HG03066 (cell line): Measurements from ENCODE around the gene FOXP4.

ENCODE experiments used
- ATAC-seq: cut with Tn5 transposase; IDR thresholded peaks from one replicate; pipeline ENCODE4 v1.9.1; 2021; ENCODE audit warnings: low read depth; ENCODE audit not compliant: unreplicated experiment

FOXP4 gene

GRCh38 chr6:41519745-41520699 is 26.2 kb upstream of the FOXP4 start:
- no peak for ATAC-seq

GRCh38 chr6:41522780-41523548 is 23.2 kb upstream of the FOXP4 start:
- no peak for ATAC-seq

- no peak for ATAC-seq
These were observed 22.1 kb upstream of the FOXP4 start for GRCh38 chr6:41523915-41524633.

GRCh38 chr6:41524634-41525011 is 21.6 kb upstream of the FOXP4 start:
- no peak for ATAC-seq

GRCh38 chr6:41527721-41528408 is 18.3 kb upstream of the FOXP4 start:
- no peak for ATAC-seq

GRCh38 chr6:41528409-41528963 is 17.7 kb upstream of the FOXP4 start:
- ATAC-seq: no peak

GRCh38 chr6:41529049-41529448 is 17.1 kb upstream of the FOXP4 start:
- ATAC-seq: no peak

- ATAC-seq: no peak
These were observed 16.2 kb upstream of the FOXP4 start for GRCh38 chr6:41529970-41530369.

GRCh38 chr6:41530476-41530875 is 15.7 kb upstream of the FOXP4 start:
- ATAC-seq: no peak

GRCh38 chr6:41531016-41531415 is 15.2 kb upstream of the FOXP4 start:
- no peak for ATAC-seq

GRCh38 chr6:41531591-41532582 is 14.3 kb upstream of the FOXP4 start:
- ATAC-seq: peak; percentile 84

- no peak for ATAC-seq
These were observed 10.4 kb upstream of the FOXP4 start for GRCh38 chr6:41535766-41536165.

GRCh38 chr6:41536795-41537758 is 9.1 kb upstream of the FOXP4 start:
- no peak for ATAC-seq

- ATAC-seq: no peak
These were observed 7.5 kb upstream of the FOXP4 start for GRCh38 chr6:41538556-41539182.

GRCh38 chr6:41539204-41539603 is 7.0 kb upstream of the FOXP4 start:
- ATAC-seq: no peak

- ATAC-seq: no peak
These were observed 4.8 kb upstream of the FOXP4 start for GRCh38 chr6:41541364-41541763.

- ATAC-seq: no peak
These were observed 3.1 kb upstream of the FOXP4 start for GRCh38 chr6:41543087-41543486.
